WTC11 (cell line): ENCODE results near the gene TBC1D24. TPM values are rescaled to one million over a fixed set of nuclear protein-coding genes. Genes with fewer than 3 reads are reported as not detected.

Experiments
- ATAC-seq: fragments of 200-7000 bp; cut with Tn5 transposase; 2 replicates; pipeline ENCODE4 v1.10.0; 2021; ENCODE audit warnings: mild to moderate bottlenecking, moderate library complexity
- CTCF ChIA-PET: fragments of 300-600 bp; sonication (Branson Sonifier 250); formaldehyde crosslinking; loops from one replicate; lab custom pipeline; 2021; ENCODE audit warnings: antibody characterized with exemption; lab: Charles Lee
- POLR2A ChIA-PET: fragments of 350-600 bp; sonication (Branson Sonifier 250); formaldehyde crosslinking; loops from one replicate; lab custom pipeline; 2021; ENCODE audit warnings: antibody characterized with exemption; lab: Charles Lee
- DNase-seq: peaks from one replicate; pipeline ENCODE4 v3.0.0; 2021; ENCODE audit warnings: low spot score
- H3K27ac Mint-ChIP-seq: 2 replicates; pipeline ENCODE4 v1.8.0; 2021; ENCODE audit warnings: mixed read lengths
- H3K27me3 Mint-ChIP-seq: 2 replicates; pipeline ENCODE4 v1.8.0; 2021; ENCODE audit warnings: low read depth, mild to moderate bottlenecking, moderate library complexity, mixed read lengths
- H3K36me3 Mint-ChIP-seq: 2 replicates; pipeline ENCODE4 v1.8.0; 2021; ENCODE audit warnings: mixed read lengths
- H3K4me1 Mint-ChIP-seq: 2 replicates; pipeline ENCODE4 v1.8.0; 2022; ENCODE audit warnings: mixed read lengths
- H3K4me3 Mint-ChIP-seq: 2 replicates; pipeline ENCODE4 v1.8.0; 2021; ENCODE audit warnings: mild to moderate bottlenecking, moderate library complexity, mixed read lengths
- H3K9me3 Mint-ChIP-seq: 2 replicates; pipeline ENCODE4 v1.8.0; 2021; ENCODE audit warnings: mixed read lengths
- CBFB ChIP-seq: sonication (generic); formaldehyde crosslinking; IDR thresholded peaks from 2 replicates; pipeline ENCODE4 v1.8.1; 2022; ENCODE audit warnings: mild to moderate bottlenecking, low read depth, missing genetic modification reagents
- FOXK1 ChIP-seq: sonication (generic); formaldehyde crosslinking; IDR thresholded peaks from 2 replicates; pipeline ENCODE4 v1.8.0; 2022; ENCODE audit warnings: mild to moderate bottlenecking, moderate library complexity, missing genetic modification reagents
- HMGA2 ChIP-seq: fragments of 250-450 bp; sonication (Bioruptor Pico); IDR thresholded peaks from 2 replicates; pipeline ENCODE4 v1.4.0; 2021; ENCODE audit warnings: mild to moderate bottlenecking, moderate library complexity
- HMGXB4 ChIP-seq: sonication (generic); formaldehyde crosslinking; IDR thresholded peaks from 2 replicates; pipeline ENCODE4 v1.8.1; 2023; ENCODE audit warnings: mild to moderate bottlenecking, moderate library complexity, missing genetic modification reagents
- IRF2 ChIP-seq: sonication (generic); formaldehyde crosslinking; IDR thresholded peaks from 2 replicates; pipeline ENCODE4 v1.8.0; 2022; ENCODE audit warnings: low read depth, missing genetic modification reagents, borderline replicate concordance
- JUN ChIP-seq: sonication (generic); formaldehyde crosslinking; IDR thresholded peaks from 2 replicates; pipeline ENCODE4 v1.8.0; 2023; ENCODE audit warnings: mild to moderate bottlenecking, missing genetic modification reagents
- RELA ChIP-seq: sonication (generic); formaldehyde crosslinking; IDR thresholded peaks from 2 replicates; pipeline ENCODE4 v1.8.1; 2022; ENCODE audit warnings: missing genetic modification reagents, mild to moderate bottlenecking, borderline replicate concordance
- RORB ChIP-seq: fragments of 250-450 bp; sonication (Bioruptor Pico); IDR thresholded peaks from 2 replicates; pipeline ENCODE4 v1.9.0; 2021; ENCODE audit warnings: mild to moderate bottlenecking
- ZNF263 ChIP-seq: sonication (generic); formaldehyde crosslinking; IDR thresholded peaks from 2 replicates; pipeline ENCODE4 v1.8.1; 2022; ENCODE audit warnings: low read depth, mild to moderate bottlenecking, moderate library complexity, missing genetic modification reagents
- ZNF532 ChIP-seq: fragments of 250-450 bp; sonication (Bioruptor Pico); IDR thresholded peaks from 2 replicates; pipeline ENCODE4 v1.9.0; 2021; ENCODE audit warnings: mild to moderate bottlenecking, borderline replicate concordance
- total RNA-seq: library from RNA; stranded (reverse); gene quantifications from 3 replicates; pipeline ENCODE4 v1.2.3, GENCODE V29; 2021
- TF ChIP-seq, protein P1 (sequence below): sonication (generic); formaldehyde crosslinking; IDR thresholded peaks from 2 replicates; pipeline ENCODE4 v1.8.0; 2022; ENCODE audit warnings: mild to moderate bottlenecking, missing genetic modification reagents

Gene TBC1D24
- total RNA-seq, 1 experiment from 2014 or later: 21.0 TPM

GRCh38 chr16:2460391-2460713, 14.6 kb upstream of the TBC1D24 start:
- POLR2A ChIA-PET: interaction anchor here (1.0 to 2.4 kb wide), 8 partner anchors 9 to 60 kb away, joined by 3 to 15 read pairs (median 4); partner anchors contain the start of genes AMDHD2 and TBC1D24
- Mint-ChIP-seq H3K27ac (no peak overlapping the region), H3K27me3 (no peaks in the 10 kb centered on the region), H3K9me3 (no peaks in the 10 kb centered on the region), H3K4me3 (peak overlapping the region; percentile 62), H3K4me1 (peaks cover 10% of the 10 kb centered on the region), H3K36me3 (peaks cover 25% of the 10 kb centered on the region)
- TF ChIP-seq ZNF263 (CRISPR knock-in tag) (peak; percentile 29; the same call in 1 of the 2 replicates), JUN (CRISPR knock-in tag) (peak; percentile 8; the same call in 1 of the 2 replicates), FOXK1 (CRISPR knock-in tag) (no peak)
- DNase-seq (no peak), ATAC-seq (no peak)
- CTCF ChIA-PET: interaction anchor here (0.6 to 3.8 kb wide), 10 partner anchors 9 to 266 kb away, joined by 3 to 42 read pairs (median 5); partner anchors contain the start of genes ABCA3, CCNF, CEMP1 and ECI1

DNA sequence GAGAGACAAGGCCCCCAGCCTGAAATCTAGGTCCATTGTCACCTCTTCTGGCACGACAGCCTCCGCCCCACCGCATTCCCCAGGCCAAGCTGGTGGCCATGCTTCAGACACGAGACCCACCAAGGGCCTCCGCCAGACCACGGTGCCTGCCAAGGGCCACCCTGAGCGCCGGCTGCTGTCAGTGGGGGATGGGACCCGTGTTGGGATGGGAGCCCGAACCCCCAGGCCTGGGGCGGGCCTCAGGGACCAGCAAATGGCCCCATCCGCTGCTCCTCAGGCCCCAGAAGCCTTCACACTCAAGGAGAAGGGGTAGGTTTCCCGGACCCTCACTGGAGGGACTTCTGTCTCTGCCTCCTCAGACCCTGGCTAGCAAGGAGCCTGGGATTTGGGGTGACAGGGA, 14.0 kb upstream of the TBC1D24 start:
- DNase-seq (no peak), ATAC-seq (no peak)
- peak overlapping the region; percentile 62 for H3K4me3 Mint-ChIP-seq
- H3K4me1 Mint-ChIP-seq: peaks cover 10% of the 10 kb centered on the region
- H3K9me3 Mint-ChIP-seq: no peaks in the 10 kb centered on the region
- no peak overlapping the region for H3K27ac Mint-ChIP-seq
- peaks cover 23% of the 10 kb centered on the region for H3K36me3 Mint-ChIP-seq
- no peaks in the 10 kb centered on the region for H3K27me3 Mint-ChIP-seq
- TF ChIP-seq CBFB (CRISPR knock-in tag): no peak
- no peak for TF ChIP-seq RORB (CRISPR knock-in tag)
- no peak for TF ChIP-seq HMGA2 (CRISPR knock-in tag)
- TF ChIP-seq, protein P1, sequence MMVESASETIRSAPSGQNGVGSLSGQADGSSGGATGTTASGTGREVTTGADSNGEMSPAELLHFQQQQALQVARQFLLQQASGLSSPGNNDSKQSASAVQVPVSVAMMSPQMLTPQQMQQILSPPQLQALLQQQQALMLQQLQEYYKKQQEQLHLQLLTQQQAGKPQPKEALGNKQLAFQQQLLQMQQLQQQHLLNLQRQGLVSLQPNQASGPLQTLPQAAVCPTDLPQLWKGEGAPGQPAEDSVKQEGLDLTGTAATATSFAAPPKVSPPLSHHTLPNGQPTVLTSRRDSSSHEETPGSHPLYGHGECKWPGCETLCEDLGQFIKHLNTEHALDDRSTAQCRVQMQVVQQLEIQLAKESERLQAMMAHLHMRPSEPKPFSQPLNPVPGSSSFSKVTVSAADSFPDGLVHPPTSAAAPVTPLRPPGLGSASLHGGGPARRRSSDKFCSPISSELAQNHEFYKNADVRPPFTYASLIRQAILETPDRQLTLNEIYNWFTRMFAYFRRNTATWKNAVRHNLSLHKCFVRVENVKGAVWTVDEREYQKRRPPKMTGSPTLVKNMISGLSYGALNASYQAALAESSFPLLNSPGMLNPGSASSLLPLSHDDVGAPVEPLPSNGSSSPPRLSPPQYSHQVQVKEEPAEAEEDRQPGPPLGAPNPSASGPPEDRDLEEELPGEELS (CRISPR knock-in tag): no peak
- TF ChIP-seq ZNF263 (CRISPR knock-in tag): no peak
- ChIA-PET CTCF (interaction anchor here (1.5 to 3.8 kb wide), 3 partner anchors 14 to 266 kb away, joined by 5 to 42 read pairs (median 8); partner anchors contain the start of gene TBC1D24), POLR2A (interaction anchor here (1.5 to 2.4 kb wide), 3 partner anchors 8 to 40 kb away, joined by 3 to 15 read pairs (median 13); no protein-coding TSS in a partner anchor)

GRCh38 chr16:2462031-2462866, 12.7 kb upstream of the TBC1D24 start:
- Mint-ChIP-seq H3K27ac (no peak overlapping the region), H3K36me3 (peaks cover 11% of the 10 kb centered on the region; the same call in 1 of the 2 replicates), H3K4me3 (no peak overlapping the region), H3K9me3 (no peaks in the 10 kb centered on the region), H3K4me1 (peaks cover 11% of the 10 kb centered on the region), H3K27me3 (no peaks in the 10 kb centered on the region)
- ATAC-seq (no peak), DNase-seq (no peak)
- POLR2A ChIA-PET: no interaction called here
- TF ChIP-seq HMGXB4: 0 out of 2 replicates have a peak, but pooled peaks have one; percentile 31
- no peak for TF ChIP-seq RELA (CRISPR knock-in tag)
- CTCF ChIA-PET: interaction anchor here (0.5 kb wide), 1 partner anchor 128 kb away, joined by 3 read pairs; no protein-coding TSS in a partner anchor

DNA sequence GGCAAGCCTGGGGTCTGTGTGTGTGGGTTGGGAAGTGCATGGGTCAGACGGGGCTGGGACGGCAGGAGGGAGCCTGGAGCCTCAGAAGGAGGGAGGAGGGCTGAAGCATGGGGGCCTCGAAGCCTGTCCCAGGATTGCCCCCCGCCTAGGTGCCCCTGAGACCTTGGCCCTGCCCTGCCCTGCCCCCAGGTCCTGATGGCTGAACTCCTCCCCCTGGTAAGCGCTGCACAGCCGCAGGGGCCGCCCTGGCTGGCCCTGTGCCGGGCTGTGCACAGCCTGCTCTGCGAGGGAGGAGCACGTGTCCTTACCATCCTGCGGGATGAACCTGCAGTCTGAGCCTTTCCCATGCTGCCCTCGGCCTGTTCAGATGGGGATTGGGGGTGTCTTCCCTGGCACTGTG, 10.6 kb upstream of the TBC1D24 start:
- H3K4me3 Mint-ChIP-seq: no peak overlapping the region
- ATAC-seq: no peak
- ChIA-PET POLR2A (no interaction called here), CTCF (interaction anchor here (0.6 to 0.7 kb wide), 2 partner anchors 69 to 81 kb away, joined by 3 to 4 read pairs; no protein-coding TSS in a partner anchor)
- peaks cover 6% of the 10 kb centered on the region; the same call in 1 of the 2 replicates for H3K36me3 Mint-ChIP-seq
- TF ChIP-seq IRF2 (CRISPR knock-in tag): 0 out of 2 replicates have a peak, but pooled peaks have one; percentile 15
- no peak for TF ChIP-seq ZNF532
- H3K4me1 Mint-ChIP-seq: peaks cover 6% of the 10 kb centered on the region
- no peaks in the 10 kb centered on the region for H3K9me3 Mint-ChIP-seq
- peaks cover 5% of the 10 kb centered on the region for H3K27me3 Mint-ChIP-seq
- no peak for DNase-seq
- no peak overlapping the region; the same call in 1 of the 2 replicates for H3K27ac Mint-ChIP-seq
